Measurements from ENCODE around the gene BMAL1.
A peak's percentile ranks its signal among the peaks of the same experiment; 100 is the strongest.

The BMAL1 gene

GRCh38 chr11:13347901-13348300 is 70.3 kb downstream of the BMAL1 start:
- TF ChIP-seq CTCF (IDR thresholded peaks at IDR 0.05; ENCODE audit: insufficient read depth, missing control alignments) = no peak
- FAIRE-seq (no peak), DNase-seq (ENCODE audit: insufficient read length, low spot score) (no peak)

- TF ChIP-seq CTCF (IDR thresholded peaks at IDR 0.05; ENCODE audit: insufficient read depth, missing control alignments) = no peak
- FAIRE-seq (no peak), DNase-seq (ENCODE audit: insufficient read length, low spot score) (no peak)
Observed at GRCh38 chr11:13348305-13348704, 70.7 kb downstream of the BMAL1 start.

GRCh38 chr11:13349046-13349445 is 71.5 kb downstream of the BMAL1 start:
- DNase-seq (ENCODE audit: insufficient read length, low spot score) = no peak
- FAIRE-seq = no peak
- TF ChIP-seq CTCF (IDR thresholded peaks at IDR 0.05; ENCODE audit: insufficient read depth, missing control alignments) = no peak

DNA sequence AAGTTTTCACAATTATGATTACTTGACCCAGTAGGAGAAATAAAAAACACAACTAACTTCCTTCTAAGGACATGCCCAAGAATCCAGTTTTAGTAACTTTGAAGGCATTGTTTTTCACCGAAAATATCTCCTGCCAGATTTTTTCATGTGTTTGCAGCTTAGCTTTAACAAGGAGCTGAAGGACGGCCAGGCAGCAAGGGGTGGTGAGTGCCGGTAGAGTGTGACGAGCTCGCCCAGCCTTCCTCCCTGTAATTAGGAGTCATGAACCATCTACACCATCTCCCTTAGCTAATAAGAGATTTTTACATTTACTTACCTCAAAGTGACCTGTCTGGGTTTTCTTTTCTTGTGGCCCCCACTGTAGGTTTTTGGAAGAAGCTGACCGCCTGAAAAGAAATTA is 72.0 kb downstream of the BMAL1 start:
- TF ChIP-seq CTCF (IDR thresholded peaks at IDR 0.05; ENCODE audit: insufficient read depth, missing control alignments) = no peak
- FAIRE-seq = no peak

GRCh38 chr11:13352711-13353110 is 75.1 kb downstream of the BMAL1 start:
- DNase-seq (ENCODE audit: insufficient read length, low spot score) (no peak), FAIRE-seq (no peak)
- TF ChIP-seq CTCF (IDR thresholded peaks at IDR 0.05; ENCODE audit: insufficient read depth, missing control alignments) = no peak

More for the DNA sequence above, 72.0 kb downstream of the BMAL1 start:
- DNase-seq (ENCODE audit: insufficient read length, low spot score) = no peak

DNA sequence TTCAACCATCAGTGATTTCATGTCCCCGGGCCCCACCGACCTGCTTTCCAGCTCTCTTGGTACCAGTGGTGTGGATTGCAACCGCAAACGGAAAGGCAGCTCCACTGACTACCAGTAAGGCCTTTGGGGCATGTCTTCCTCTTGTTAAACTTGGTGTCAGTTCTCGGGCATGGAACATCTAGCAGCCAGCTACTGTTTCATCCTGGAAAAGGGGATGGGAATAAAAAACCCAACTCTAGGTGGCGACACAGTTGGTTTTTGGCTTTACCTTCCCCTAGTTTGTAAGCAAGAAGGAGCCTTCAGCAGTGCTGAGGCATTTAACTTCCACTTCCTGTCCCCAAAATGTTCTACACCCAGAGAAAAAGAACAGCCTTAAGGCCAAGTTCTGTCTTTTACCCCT is 76.7 kb downstream of the BMAL1 start:
- no peak for DNase-seq (ENCODE audit: insufficient read length, low spot score)
- peak; percentile 44 for TF ChIP-seq CTCF (IDR thresholded peaks at IDR 0.05; ENCODE audit: insufficient read depth, missing control alignments)
- FAIRE-seq = no peak

DNA sequence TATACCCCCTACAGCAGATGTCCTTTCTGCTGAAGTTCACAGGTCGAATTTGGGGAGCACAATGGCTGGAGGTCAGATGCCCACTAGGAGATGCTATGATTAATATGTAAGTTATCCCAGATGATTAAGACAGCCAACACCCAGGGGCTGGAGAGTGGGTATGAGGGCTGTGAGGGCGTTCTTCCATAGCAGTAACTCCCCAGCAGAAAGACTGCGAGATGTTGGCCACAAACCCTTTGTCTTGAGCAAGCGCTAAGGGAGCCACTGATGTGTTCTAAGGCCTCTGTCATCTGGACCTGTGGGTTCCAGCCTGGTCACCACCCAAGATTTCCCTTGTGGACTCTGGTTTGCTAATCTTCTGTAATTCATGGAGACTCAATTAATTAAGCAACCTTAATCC is 77.6 kb downstream of the BMAL1 start:
- DNase-seq (ENCODE audit: insufficient read length, low spot score) (no peak), FAIRE-seq (no peak)
- TF ChIP-seq CTCF (IDR thresholded peaks at IDR 0.05; ENCODE audit: insufficient read depth, missing control alignments) = no peak

Measured in D721Med (cell line).